MCF 10A (cell line): ENCODE measurements around the gene CLPSL2. TPM values are rescaled to one million over a fixed set of nuclear protein-coding genes. Genes with fewer than 3 reads are reported as not detected.

Experiments
- BruUV-seq: library from RNA; stranded (reverse); fragments of 400-500 nt; replicated peaks from 2 replicates; lab custom pipeline; 2021; lab: Mats Ljungman, UMichigan
- CTCF ChIA-PET: fragments of 300-600 bp; sonication (Branson Sonifier 250); formaldehyde crosslinking; extraction: SDS; loops from one replicate; lab custom pipeline; 2021; ENCODE audit warnings: antibody characterized with exemption, inconsistent platforms; lab: Yijun Ruan, JAX
- POLR2A ChIA-PET: fragments of 300-600, 350-650 bp; sonication (Branson Sonifier 250); formaldehyde crosslinking; extraction: SDS; loops from one replicate; lab custom pipeline; 2020; ENCODE audit warnings: antibody characterized with exemption, inconsistent platforms; lab: Yijun Ruan, JAX
- DNase-seq: peaks from one replicate; pipeline ENCODE4 v3.0.0-alpha.2; 2018; ENCODE audit not compliant: unreplicated experiment
- H3K27ac Mint-ChIP-seq: one replicate; pipeline ENCODE4 v1.8.0; 2022; ENCODE audit warnings: mild to moderate bottlenecking, low read depth, mixed read lengths; ENCODE audit not compliant: unreplicated experiment
- H3K27me3 Mint-ChIP-seq: one replicate; pipeline ENCODE4 v1.8.0; 2022; ENCODE audit warnings: mixed read lengths; ENCODE audit not compliant: insufficient read depth, unreplicated experiment
- H3K36me3 Mint-ChIP-seq: one replicate; pipeline ENCODE4 v1.8.0; 2022; ENCODE audit warnings: mild to moderate bottlenecking, moderate library complexity, mixed read lengths; ENCODE audit not compliant: insufficient read depth, unreplicated experiment
- H3K4me1 Mint-ChIP-seq: one replicate; pipeline ENCODE4 v1.8.0; 2022; ENCODE audit warnings: mixed read lengths; ENCODE audit not compliant: insufficient read depth, unreplicated experiment
- H3K4me3 Mint-ChIP-seq: one replicate; pipeline ENCODE4 v1.8.0; 2022; ENCODE audit warnings: mild to moderate bottlenecking, moderate library complexity, mixed read lengths; ENCODE audit not compliant: unreplicated experiment
- H3K9me3 Mint-ChIP-seq: one replicate; pipeline ENCODE4 v1.8.0; 2022; ENCODE audit warnings: mixed read lengths; ENCODE audit not compliant: unreplicated experiment
- intact Hi-C: fragments of 100-400 bp; cut with micrococcal nuclease; formaldehyde crosslinking; loops from 2 replicates; pipeline ENCODE4 v1.14.1; 2022
- total RNA-seq: library from RNA; stranded (reverse); gene quantifications from 2 replicates; pipeline ENCODE4 v1.2.3, GENCODE V29; 2022
- TF ChIP-seq, protein P1 (sequence below): fragments of 200-600 bp; IDR thresholded peaks from one replicate; pipeline ENCODE4 v1.8.0; 2022; ENCODE audit warnings: antibody characterized with exemption, mild to moderate bottlenecking; ENCODE audit not compliant: unreplicated experiment

Gene CLPSL2
- total RNA-seq, 1 experiment from 2014 or later, result not detected

DNA sequence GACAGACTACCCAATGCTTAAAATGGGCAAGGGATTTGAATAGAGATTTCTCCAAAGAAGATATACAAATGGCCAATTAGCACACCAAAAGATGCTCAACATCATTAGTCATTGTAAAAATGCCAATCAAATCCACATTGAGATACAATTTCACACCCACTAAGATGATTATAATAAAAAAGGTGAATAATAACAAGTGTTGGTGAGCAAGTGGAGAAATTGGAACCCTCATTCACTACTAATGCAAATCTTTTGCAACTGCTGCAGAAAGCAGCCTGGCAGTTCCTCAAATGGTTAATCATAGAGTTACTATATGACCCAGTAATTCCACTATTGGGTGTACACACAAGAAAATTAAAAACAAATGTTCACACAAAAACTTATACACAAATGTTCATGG lies 41.1 kb downstream of the CLPSL2 start:
- no peaks in the 10 kb centered on the region for H3K36me3 Mint-ChIP-seq
- H3K27ac Mint-ChIP-seq, result no peak overlapping the region
- POLR2A ChIA-PET, result no interaction called here
- intact Hi-C loops, result no loop called here
- TF ChIP-seq, protein P1, sequence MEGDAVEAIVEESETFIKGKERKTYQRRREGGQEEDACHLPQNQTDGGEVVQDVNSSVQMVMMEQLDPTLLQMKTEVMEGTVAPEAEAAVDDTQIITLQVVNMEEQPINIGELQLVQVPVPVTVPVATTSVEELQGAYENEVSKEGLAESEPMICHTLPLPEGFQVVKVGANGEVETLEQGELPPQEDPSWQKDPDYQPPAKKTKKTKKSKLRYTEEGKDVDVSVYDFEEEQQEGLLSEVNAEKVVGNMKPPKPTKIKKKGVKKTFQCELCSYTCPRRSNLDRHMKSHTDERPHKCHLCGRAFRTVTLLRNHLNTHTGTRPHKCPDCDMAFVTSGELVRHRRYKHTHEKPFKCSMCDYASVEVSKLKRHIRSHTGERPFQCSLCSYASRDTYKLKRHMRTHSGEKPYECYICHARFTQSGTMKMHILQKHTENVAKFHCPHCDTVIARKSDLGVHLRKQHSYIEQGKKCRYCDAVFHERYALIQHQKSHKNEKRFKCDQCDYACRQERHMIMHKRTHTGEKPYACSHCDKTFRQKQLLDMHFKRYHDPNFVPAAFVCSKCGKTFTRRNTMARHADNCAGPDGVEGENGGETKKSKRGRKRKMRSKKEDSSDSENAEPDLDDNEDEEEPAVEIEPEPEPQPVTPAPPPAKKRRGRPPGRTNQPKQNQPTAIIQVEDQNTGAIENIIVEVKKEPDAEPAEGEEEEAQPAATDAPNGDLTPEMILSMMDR, result no peak
- H3K4me1 Mint-ChIP-seq, result no peaks in the 10 kb centered on the region
- DNase-seq, result no peak
- H3K9me3 Mint-ChIP-seq, result no peaks in the 10 kb centered on the region
- BruUV-seq, result no TSS peak
- CTCF ChIA-PET, result no interaction called here
- no peaks in the 10 kb centered on the region for H3K27me3 Mint-ChIP-seq
- H3K4me3 Mint-ChIP-seq, result no peak overlapping the region

DNA sequence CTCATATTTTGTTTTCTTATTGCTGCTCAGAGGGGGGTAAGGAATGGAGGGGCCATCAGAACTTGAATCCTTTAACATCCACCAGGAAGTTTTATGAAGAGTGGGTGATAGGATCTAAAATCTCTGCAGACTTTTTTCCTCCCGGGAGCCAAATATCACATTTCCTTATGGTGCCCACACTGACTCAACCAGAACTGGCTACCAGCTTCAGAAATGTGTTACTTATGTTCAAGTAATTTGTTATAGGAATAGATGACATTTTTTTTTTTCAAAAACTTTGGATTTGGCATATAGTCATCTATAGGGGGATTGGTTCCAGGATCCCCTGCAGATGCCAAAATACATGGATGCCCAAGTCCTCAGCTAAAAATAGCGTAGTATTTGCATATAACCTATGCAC lies 47.2 kb downstream of the CLPSL2 start:
- intact Hi-C loops, result no loop called here
- TF ChIP-seq, protein P1, result no peak
- BruUV-seq, result no TSS peak
- Mint-ChIP-seq H3K4me1 (no peaks in the 10 kb centered on the region), H3K4me3 (no peak overlapping the region), H3K27me3 (no peaks in the 10 kb centered on the region), H3K9me3 (no peaks in the 10 kb centered on the region), H3K36me3 (no peaks in the 10 kb centered on the region), H3K27ac (no peak overlapping the region)
- ChIA-PET CTCF (interaction anchor here (0.6 kb wide), 1 partner anchor 15 kb away, joined by 4 read pairs; no protein-coding TSS in a partner anchor), POLR2A (interaction anchor here (0.6 to 1.3 kb wide), 2 partner anchors 11 to 21 kb away, joined by 3 read pairs; no protein-coding TSS in a partner anchor)
- no peak for DNase-seq

DNA sequence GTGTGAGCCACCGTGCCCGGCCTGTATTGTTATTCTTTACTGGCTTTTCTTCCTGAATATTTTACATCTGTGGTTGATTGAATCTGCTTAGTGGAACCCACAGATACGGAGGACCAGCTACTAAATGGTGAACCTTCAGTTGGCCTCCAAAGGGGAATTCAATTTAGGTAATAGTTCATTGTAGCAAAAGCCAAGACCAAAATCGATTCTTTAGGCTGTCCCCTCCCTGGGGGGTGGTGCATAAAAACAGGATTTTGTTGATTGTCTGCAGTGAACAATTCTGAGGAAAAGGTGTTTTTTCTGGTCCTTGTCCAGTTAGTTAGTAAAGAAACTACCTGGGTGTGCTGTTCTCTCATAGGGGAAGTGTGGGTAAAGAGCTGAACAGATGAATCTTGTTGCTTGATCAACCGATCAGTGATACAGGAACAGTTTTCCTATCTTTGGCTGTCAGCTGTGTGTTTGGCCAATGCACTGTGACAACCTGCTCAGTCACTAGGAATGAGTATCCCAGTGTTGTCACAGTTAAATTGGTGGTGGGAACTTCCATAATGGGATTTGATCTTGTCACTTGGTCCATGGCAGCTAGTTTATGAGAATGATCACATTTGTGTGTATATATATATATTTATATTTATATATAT lies 48.3 kb downstream of the CLPSL2 start:
- CTCF ChIA-PET, result interaction anchor here (0.7 to 1.0 kb wide), 4 partner anchors 13 to 302 kb away, joined by 3 to 5 read pairs (median 3); partner anchors contain the start of gene ARMC12
- BruUV-seq, result no TSS peak
- intact Hi-C loops, result no loop called here

More for the DNA sequence above, 48.3 kb downstream of the CLPSL2 start:
- Mint-ChIP-seq H3K27ac (no peak overlapping the region), H3K27me3 (no peaks in the 10 kb centered on the region), H3K9me3 (no peaks in the 10 kb centered on the region), H3K4me1 (no peaks in the 10 kb centered on the region), H3K4me3 (no peak overlapping the region), H3K36me3 (no peaks in the 10 kb centered on the region)
- POLR2A ChIA-PET, result interaction anchor here (0.6 to 1.3 kb wide), 4 partner anchors 10 to 578 kb away, joined by 3 to 4 read pairs (median 3); no protein-coding TSS in a partner anchor
- TF ChIP-seq, protein P1, result no peak
- no peak for DNase-seq

Other genes starting within 250 kb of the CLPSL2 start
- 304 and 387 TPM in 2 replicates for gene FKBP5, start 87.7 kb upstream of the CLPSL2 start, total RNA-seq
- gene ARMC12, start 39.6 kb upstream of the CLPSL2 start, total RNA-seq, result 2.3 and 2.6 TPM in 2 replicates
- gene CLPSL1, start 4.4 kb downstream of the CLPSL2 start, total RNA-seq, result not detected in 2 replicates
- gene CLPS, start 20.7 kb downstream of the CLPSL2 start, total RNA-seq, result not detected in 2 replicates
- not detected in 2 replicates for gene LHFPL5, start 28.8 kb downstream of the CLPSL2 start, total RNA-seq
- gene SRPK1, start 144.5 kb downstream of the CLPSL2 start, total RNA-seq, result 80.7 and 83.9 TPM in 2 replicates
- gene SLC26A8, start 248.0 kb downstream of the CLPSL2 start, total RNA-seq, result not detected in 2 replicates